Caco-2 (cell line): ENCODE data around the gene CSAD. TPM values are rescaled to one million over a fixed set of nuclear protein-coding genes. Genes with fewer than 3 reads are reported as not detected.
"Not testable (repeated sequence)": the region's sequence is repeated elsewhere in the genome, so short reads cannot be mapped to it uniquely, and the experiment has no call there.

ENCODE experiments used
- BruUV-seq: library from RNA; stranded (reverse); fragments of 400-500 nt; replicated peaks from 2 replicates; lab custom pipeline; 2021; lab: Mats Ljungman, UMichigan
- CTCF ChIA-PET: fragments of 300-600 bp; sonication (Branson Sonifier 250); formaldehyde crosslinking; loops from one replicate; lab custom pipeline; 2022; ENCODE audit warnings: antibody characterized with exemption; lab: Charles Lee
- POLR2A ChIA-PET: fragments of 300-600 bp; sonication (Branson Sonifier 250); formaldehyde crosslinking; loops from one replicate; lab custom pipeline; 2022; ENCODE audit warnings: antibody characterized with exemption; lab: Charles Lee
- DNase-seq, 2 experiments: peaks; one replicate each; pipeline versions ENCODE4 v3.0.0 to v3.0.0-alpha.2; 2020 to 2022
- H3K27me3 ChIP-seq: replicated peaks from 2 replicates; pipeline ENCODE4 v1.6.0; 2011; ENCODE audit warnings: low read length; ENCODE audit not compliant: control insufficient read depth, insufficient read depth
- H3K36me3 ChIP-seq: 2 replicates; pipeline ENCODE4 v1.5.1; 2011; ENCODE audit warnings: low read length; ENCODE audit not compliant: control insufficient read depth, insufficient read depth
- H3K4me1 ChIP-seq: fragments of 250-450 bp; sonication (Bioruptor Pico); 2 replicates; pipeline ENCODE4 v1.5.1; 2020; ENCODE audit warnings: mild to moderate bottlenecking
- H3K4me3 ChIP-seq: 2 replicates; pipeline ENCODE4 v1.5.1; 2011; ENCODE audit warnings: low read depth, mild to moderate bottlenecking, control low read depth, low read length
- H3K9me3 ChIP-seq: fragments of 250-450 bp; sonication (Bioruptor Pico); 2 replicates; pipeline ENCODE4 v1.5.1; 2020; ENCODE audit warnings: mild to moderate bottlenecking, moderate library complexity
- H3K27ac Mint-ChIP-seq: one replicate; pipeline ENCODE4 v1.8.0; 2022; ENCODE audit warnings: mixed read lengths; ENCODE audit not compliant: unreplicated experiment
- H3K27me3 Mint-ChIP-seq: one replicate; pipeline ENCODE4 v1.8.0; 2022; ENCODE audit warnings: mixed read lengths; ENCODE audit not compliant: insufficient read depth, unreplicated experiment
- H3K36me3 Mint-ChIP-seq: one replicate; pipeline ENCODE4 v1.8.0; 2022; ENCODE audit warnings: mild to moderate bottlenecking, mixed read lengths; ENCODE audit not compliant: insufficient read depth, unreplicated experiment
- H3K4me1 Mint-ChIP-seq: one replicate; pipeline ENCODE4 v1.8.0; 2022; ENCODE audit warnings: low read depth, mixed read lengths; ENCODE audit not compliant: unreplicated experiment
- H3K4me3 Mint-ChIP-seq: one replicate; pipeline ENCODE4 v1.8.0; 2022; ENCODE audit warnings: mild to moderate bottlenecking, moderate library complexity, mixed read lengths; ENCODE audit not compliant: unreplicated experiment
- H3K9me3 Mint-ChIP-seq: one replicate; pipeline ENCODE4 v1.8.0; 2022; ENCODE audit warnings: mixed read lengths; ENCODE audit not compliant: unreplicated experiment
- intact Hi-C: fragments of 100-400 bp; cut with micrococcal nuclease; formaldehyde crosslinking; loops from one replicate; pipeline ENCODE4 v1.10.0; 2022; ENCODE audit not compliant: unreplicated experiment
- total RNA-seq: library from RNA; stranded (reverse); gene quantifications from 2 replicates; pipeline ENCODE4 v1.2.3, GENCODE V29; 2022
- TF ChIP-seq, protein P1 (sequence below), 2 experiments: fragments of 200-600 bp in 1 of 2; IDR thresholded peaks; 1 replicate in 1 of 2; 2 replicates in 1 of 2; pipeline versions ENCODE4 v1.5.1 to v1.8.0; 2011 to 2022; ENCODE audit warnings: antibody characterized with exemption in 1 of 2, control low read depth in 1 of 2, inconsistent platforms in 1 of 2, low read depth in 1 of 2, low read length in 1 of 2, mild to moderate bottlenecking in 1 of 2, moderate library complexity in 1 of 2; ENCODE audit not compliant: insufficient read depth in 1 of 2, severe bottlenecking in 1 of 2, unreplicated experiment in 1 of 2

The CSAD gene
- total RNA-seq, 1 experiment from 2014 or later: 20.1 TPM

GRCh38 chr12:53113136-53113705 is 67.5 kb downstream of the CSAD start:
- peaks cover 7% of the 10 kb centered on the region for H3K36me3 Mint-ChIP-seq
- H3K9me3 Mint-ChIP-seq: no peaks in the 10 kb centered on the region
- H3K27ac Mint-ChIP-seq: peak overlapping the region; percentile 17
- CTCF ChIA-PET: no interaction called here
- DNase-seq: no peak
- peak overlapping the region; percentile 72 for H3K4me3 Mint-ChIP-seq
- Histone ChIP-seq H3K9me3 (0 out of 2 replicates have a peak, but pooled peaks cover 3% of the 10 kb centered on the region), H3K36me3 (no peaks in the 10 kb centered on the region), H3K4me1 (peaks cover 26% of the 10 kb centered on the region), H3K4me3 (peak overlapping the region; percentile 45), H3K27me3 (no peaks in the 10 kb centered on the region)
- POLR2A ChIA-PET: no interaction called here
- H3K4me1 Mint-ChIP-seq: peaks cover under 1% of the 10 kb centered on the region
- TF ChIP-seq, protein P1, sequence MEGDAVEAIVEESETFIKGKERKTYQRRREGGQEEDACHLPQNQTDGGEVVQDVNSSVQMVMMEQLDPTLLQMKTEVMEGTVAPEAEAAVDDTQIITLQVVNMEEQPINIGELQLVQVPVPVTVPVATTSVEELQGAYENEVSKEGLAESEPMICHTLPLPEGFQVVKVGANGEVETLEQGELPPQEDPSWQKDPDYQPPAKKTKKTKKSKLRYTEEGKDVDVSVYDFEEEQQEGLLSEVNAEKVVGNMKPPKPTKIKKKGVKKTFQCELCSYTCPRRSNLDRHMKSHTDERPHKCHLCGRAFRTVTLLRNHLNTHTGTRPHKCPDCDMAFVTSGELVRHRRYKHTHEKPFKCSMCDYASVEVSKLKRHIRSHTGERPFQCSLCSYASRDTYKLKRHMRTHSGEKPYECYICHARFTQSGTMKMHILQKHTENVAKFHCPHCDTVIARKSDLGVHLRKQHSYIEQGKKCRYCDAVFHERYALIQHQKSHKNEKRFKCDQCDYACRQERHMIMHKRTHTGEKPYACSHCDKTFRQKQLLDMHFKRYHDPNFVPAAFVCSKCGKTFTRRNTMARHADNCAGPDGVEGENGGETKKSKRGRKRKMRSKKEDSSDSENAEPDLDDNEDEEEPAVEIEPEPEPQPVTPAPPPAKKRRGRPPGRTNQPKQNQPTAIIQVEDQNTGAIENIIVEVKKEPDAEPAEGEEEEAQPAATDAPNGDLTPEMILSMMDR (IDR thresholded peaks at IDR 0.05; ENCODE audit: insufficient read depth in 1 of 2, low read depth in 1 of 2, low read length in 1 of 2, severe bottlenecking in 1 of 2, unreplicated experiment in 1 of 2): no peak
- intact Hi-C loops: no loop called here
- TSS peak; percentile 51 for BruUV-seq
- H3K27me3 Mint-ChIP-seq: no peaks in the 10 kb centered on the region

DNA sequence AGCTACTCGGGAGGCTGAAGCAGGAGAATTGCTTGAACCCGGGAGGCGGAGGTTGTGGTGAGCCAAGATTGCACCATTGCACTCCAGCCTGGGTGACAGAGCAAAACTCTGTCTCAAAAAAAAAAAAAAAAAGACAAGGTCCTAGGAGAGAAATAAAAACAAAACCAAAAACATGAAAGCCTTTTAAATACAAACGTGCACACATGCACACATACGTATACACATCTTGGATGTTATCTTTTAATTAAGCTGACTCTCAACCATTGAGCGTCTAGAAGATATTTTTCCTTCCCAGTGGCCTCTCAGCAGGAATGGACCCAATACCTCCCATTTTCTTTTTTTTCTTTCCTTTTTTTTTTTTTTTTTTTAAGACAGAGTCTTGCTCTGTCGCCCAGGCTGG is 68.3 kb downstream of the CSAD start:
- H3K9me3 Mint-ChIP-seq, BruUV-seq, H3K36me3 Mint-ChIP-seq, DNase-seq, POLR2A ChIA-PET, H3K4me1 Mint-ChIP-seq, intact Hi-C loops, H3K36me3 ChIP-seq, H3K9me3 ChIP-seq, H3K27me3 Mint-ChIP-seq, H3K27me3 ChIP-seq: not testable (repeated sequence)
- H3K27ac Mint-ChIP-seq: peak overlapping the region; percentile 17
- H3K4me3 Mint-ChIP-seq: peak overlapping the region; percentile 72
- peak overlapping the region; percentile 45 for H3K4me3 ChIP-seq
- CTCF ChIA-PET: interaction anchor here (1.0 kb wide), 1 partner anchor 9 kb away, joined by 3 read pairs; the partner anchor contains the start of gene SOAT2
- peaks cover 29% of the 10 kb centered on the region for H3K4me1 ChIP-seq

Other genes with a start within 250 kb of the CSAD start
- 2,564 and 2,674 TPM in 2 replicates for gene KRT18, start 231.8 kb downstream of the CSAD start, total RNA-seq
- 445 and 452 TPM in 2 replicates for gene EIF4B, start 174.5 kb downstream of the CSAD start, total RNA-seq
- 2.4 and 4.4 TPM in 2 replicates for gene TNS2, start 130.9 kb downstream of the CSAD start, total RNA-seq
- 8.2 and 8.8 TPM in 2 replicates for gene SPRYD3, start 101.5 kb downstream of the CSAD start, total RNA-seq
- gene IGFBP6, start 83.3 kb downstream of the CSAD start, total RNA-seq: 34.7 and 43.3 TPM in 2 replicates
- 6.5 and 9.7 TPM in 2 replicates for gene SOAT2, start 77.4 kb downstream of the CSAD start, total RNA-seq
- gene ZNF740, start 203 bp downstream of the CSAD start, total RNA-seq: 35.8 and 43.0 TPM in 2 replicates
- 1.1 TPM in 2 replicates for gene ITGB7, start 26.3 kb upstream of the CSAD start, total RNA-seq
- 11.8 and 12.9 TPM in 2 replicates for gene RARG, start 51.3 kb upstream of the CSAD start, total RNA-seq
- gene ESPL1, start 87.4 kb upstream of the CSAD start, total RNA-seq: 32.3 and 34.9 TPM in 2 replicates
- 251 and 264 TPM in 2 replicates for gene PFDN5, start 114.6 kb upstream of the CSAD start, total RNA-seq
- gene MYG1, start 118.8 kb upstream of the CSAD start, total RNA-seq: 56.3 and 59.8 TPM in 2 replicates
- gene AAAS, start 140.7 kb upstream of the CSAD start, total RNA-seq: 63.8 and 67.2 TPM in 2 replicates
- gene SP7, start 155.4 kb upstream of the CSAD start, total RNA-seq: not detected in 2 replicates
- 78.1 and 83.3 TPM in 2 replicates for gene SP1, start 199.3 kb upstream of the CSAD start, total RNA-seq
- gene AMHR2, start 242.9 kb upstream of the CSAD start, total RNA-seq: 0.28 and 0.48 TPM in 2 replicates